ENCODE results near the gene TIMP1. TPM values are rescaled to one million over a fixed set of nuclear protein-coding genes. Genes with fewer than 3 reads are reported as not detected.

Gene TIMP1
- total and polyA plus RNA-seq, 2 experiments from 2014 or later, result 39.0 to 117 TPM

- TF ChIP-seq REST (IDR thresholded peaks at IDR 0.05; ENCODE audit: unreplicated experiment), result no peak
- no peak for TF ChIP-seq POLR2AphosphoS5 (IDR thresholded peaks at IDR 0.05; ENCODE audit: low read depth)
Observed at GRCh38 chrX:47578692-47579091, 3.5 kb upstream of the TIMP1 start (continued).

DNA sequence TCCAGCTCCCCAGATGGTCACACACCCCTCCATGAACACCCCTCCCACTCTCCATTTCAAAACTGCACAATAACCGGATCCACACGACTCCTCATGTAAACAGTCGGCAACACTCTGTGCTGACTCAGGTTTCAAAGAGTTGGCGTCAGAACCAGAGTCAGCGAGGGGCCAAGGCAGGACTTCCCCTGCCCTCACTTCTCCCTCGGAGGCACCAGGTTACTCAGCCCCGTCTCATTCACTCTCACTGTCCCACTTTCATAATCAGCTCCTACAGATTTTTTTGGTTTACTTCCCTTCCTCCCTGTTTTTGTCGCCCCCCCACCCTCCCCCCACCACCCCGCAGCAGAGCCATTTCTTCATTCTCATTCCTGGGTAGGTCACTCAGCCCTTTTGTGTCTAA lies 2.7 kb upstream of the TIMP1 start:
- H3K4me3 Mint-ChIP-seq, result no peak overlapping the region
- H3K9me3 Mint-ChIP-seq, result no peaks in the 10 kb centered on the region
- H3K36me3 Mint-ChIP-seq (ENCODE audit: low read depth), result no peaks in the 10 kb centered on the region
- no peak for TF ChIP-seq NANOG (IDR thresholded peaks at IDR 0.05; ENCODE audit: borderline replicate concordance)
- TF ChIP-seq EZH2phosphoT487 (IDR thresholded peaks at IDR 0.05; ENCODE audit: unreplicated experiment), result no peak
- no peak overlapping the region for H3K4me3 ChIP-seq
- no peaks in the 10 kb centered on the region for H3K27me3 ChIP-seq (ENCODE audit: insufficient read depth)
- no peak overlapping the region for H2AFZ ChIP-seq
- H3K4me1 ChIP-seq (ENCODE audit: insufficient read depth), result peaks cover 4% of the 10 kb centered on the region; the same call in 1 of the 2 replicates
- no peaks in the 10 kb centered on the region for H3K79me2 ChIP-seq (replicated peaks; ENCODE audit: insufficient read depth)
- no peaks in the 10 kb centered on the region for H4K20me1 ChIP-seq (replicated peaks; ENCODE audit: insufficient read depth)
- no peak overlapping the region for H3K27ac Mint-ChIP-seq
- peaks cover 17% of the 10 kb centered on the region for H3K27me3 Mint-ChIP-seq (ENCODE audit: insufficient read depth, low read depth, poor library complexity)
- H3K27ac ChIP-seq (ENCODE audit: low read depth), result no peak overlapping the region
- no peak overlapping the region for H3K4me2 ChIP-seq
- peaks cover 35% of the 10 kb centered on the region for H3K4me1 Mint-ChIP-seq
- no peaks in the 10 kb centered on the region for H3K9me2 ChIP-seq (ENCODE audit: insufficient read depth)
- DNase-seq (ENCODE audit: low spot score), result no peak
- no peaks in the 10 kb centered on the region for H3F3A ChIP-seq (replicated peaks; ENCODE audit: low read depth)
- H3K36me3 ChIP-seq (ENCODE audit: insufficient read depth), result no peaks in the 10 kb centered on the region
- no peak for ATAC-seq

DNA sequence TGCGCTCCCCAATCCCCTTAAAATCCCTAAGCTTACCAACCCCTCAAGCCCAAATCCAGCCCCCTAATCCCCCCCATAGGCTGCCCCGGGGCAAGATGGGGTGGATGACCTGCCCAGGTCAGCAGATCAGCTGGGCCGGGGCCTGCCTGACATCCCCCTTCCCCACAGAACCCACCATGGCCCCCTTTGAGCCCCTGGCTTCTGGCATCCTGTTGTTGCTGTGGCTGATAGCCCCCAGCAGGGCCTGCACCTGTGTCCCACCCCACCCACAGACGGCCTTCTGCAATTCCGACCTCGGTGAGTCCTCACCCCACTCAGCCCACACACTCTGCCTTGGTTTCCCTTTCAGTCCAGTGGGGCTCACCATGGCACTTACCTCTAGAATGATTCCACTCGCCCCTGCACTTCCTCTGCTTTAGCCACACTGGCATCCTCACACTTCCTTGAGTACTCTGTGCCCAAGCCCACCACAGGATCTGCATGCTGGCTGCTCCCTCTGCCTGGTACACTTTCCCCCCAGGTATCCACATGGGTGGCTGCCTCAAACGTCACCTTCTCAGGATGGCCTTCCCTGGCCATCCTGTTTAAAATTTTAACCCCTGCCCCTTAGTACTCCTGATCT lies 1.1 kb downstream of the TIMP1 start:
- Histone ChIP-seq H3K4me3 (no peak overlapping the region), H3K27ac (ENCODE audit: low read depth) (no peak overlapping the region)
- peak overlapping the region; percentile 71; the same call in 1 of the 3 replicates for H3K4me3 Mint-ChIP-seq

More for the DNA sequence above, 1.1 kb downstream of the TIMP1 start:
- H4K20me1 ChIP-seq (replicated peaks; ENCODE audit: insufficient read depth), result no peaks in the 10 kb centered on the region
- H3K36me3 ChIP-seq (ENCODE audit: insufficient read depth), result no peaks in the 10 kb centered on the region
- Mint-ChIP-seq H3K27ac (no peak overlapping the region), H3K4me1 (peaks cover 28% of the 10 kb centered on the region), H3K27me3 (ENCODE audit: insufficient read depth, low read depth, poor library complexity) (peaks cover 16% of the 10 kb centered on the region), H3K36me3 (ENCODE audit: low read depth) (peaks cover 5% of the 10 kb centered on the region; the same call in 1 of the 3 replicates), H3K9me3 (no peaks in the 10 kb centered on the region)
- TF ChIP-seq, protein P1, sequence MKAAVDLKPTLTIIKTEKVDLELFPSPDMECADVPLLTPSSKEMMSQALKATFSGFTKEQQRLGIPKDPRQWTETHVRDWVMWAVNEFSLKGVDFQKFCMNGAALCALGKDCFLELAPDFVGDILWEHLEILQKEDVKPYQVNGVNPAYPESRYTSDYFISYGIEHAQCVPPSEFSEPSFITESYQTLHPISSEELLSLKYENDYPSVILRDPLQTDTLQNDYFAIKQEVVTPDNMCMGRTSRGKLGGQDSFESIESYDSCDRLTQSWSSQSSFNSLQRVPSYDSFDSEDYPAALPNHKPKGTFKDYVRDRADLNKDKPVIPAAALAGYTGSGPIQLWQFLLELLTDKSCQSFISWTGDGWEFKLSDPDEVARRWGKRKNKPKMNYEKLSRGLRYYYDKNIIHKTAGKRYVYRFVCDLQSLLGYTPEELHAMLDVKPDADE (IDR thresholded peaks at IDR 0.05), result no peak
- TF ChIP-seq ZNF114 (CRISPR knock-in tag; IDR thresholded peaks at IDR 0.05), result no peak
- no peak overlapping the region for H3K4me2 ChIP-seq
- H3K4me1 ChIP-seq (ENCODE audit: insufficient read depth), result 0 out of 2 replicates have a peak, but pooled peaks cover 4% of the 10 kb centered on the region
- no peak for DNase-seq (ENCODE audit: low spot score)
- no peaks in the 10 kb centered on the region for H3K27me3 ChIP-seq (ENCODE audit: insufficient read depth)
- ATAC-seq, result no peak
- H3K79me2 ChIP-seq (replicated peaks; ENCODE audit: insufficient read depth), result no peaks in the 10 kb centered on the region
- H3K9me2 ChIP-seq (ENCODE audit: insufficient read depth), result no peaks in the 10 kb centered on the region
- H3F3A ChIP-seq (replicated peaks; ENCODE audit: low read depth), result no peaks in the 10 kb centered on the region
- no peak overlapping the region for H2AFZ ChIP-seq

Measured in GM23338 (cell line).